ENCODE measurements around the gene ARMC7.

Gene ARMC7

GRCh38 chr17:75078284-75079022 is 31.3 kb upstream of the ARMC7 start:
- no peak for DNase-seq

DNA sequence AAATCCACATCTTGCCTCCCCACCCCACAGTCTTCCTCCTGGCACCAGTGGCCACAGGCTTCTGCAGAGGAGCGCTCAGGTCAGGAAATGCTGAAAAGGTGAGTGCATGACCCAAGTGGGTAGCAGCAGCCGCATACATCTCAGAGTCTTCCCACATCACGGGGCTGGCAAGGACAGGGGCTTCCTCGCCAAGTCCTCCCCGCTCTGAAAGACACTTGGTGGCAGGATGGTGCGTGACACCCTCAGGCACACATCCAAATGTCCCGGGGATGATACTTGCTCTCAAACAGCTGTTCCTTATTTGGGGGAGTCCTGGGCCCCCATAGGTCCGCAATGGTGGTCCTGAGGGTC is 30.8 kb upstream of the ARMC7 start:
- DNase-seq: no peak

- DNase-seq: no peak
These were observed 27.9 kb upstream of the ARMC7 start for GRCh38 chr17:75081611-75082540.

GRCh38 chr17:75082683-75083082 is 27.1 kb upstream of the ARMC7 start:
- no peak for DNase-seq

DNA sequence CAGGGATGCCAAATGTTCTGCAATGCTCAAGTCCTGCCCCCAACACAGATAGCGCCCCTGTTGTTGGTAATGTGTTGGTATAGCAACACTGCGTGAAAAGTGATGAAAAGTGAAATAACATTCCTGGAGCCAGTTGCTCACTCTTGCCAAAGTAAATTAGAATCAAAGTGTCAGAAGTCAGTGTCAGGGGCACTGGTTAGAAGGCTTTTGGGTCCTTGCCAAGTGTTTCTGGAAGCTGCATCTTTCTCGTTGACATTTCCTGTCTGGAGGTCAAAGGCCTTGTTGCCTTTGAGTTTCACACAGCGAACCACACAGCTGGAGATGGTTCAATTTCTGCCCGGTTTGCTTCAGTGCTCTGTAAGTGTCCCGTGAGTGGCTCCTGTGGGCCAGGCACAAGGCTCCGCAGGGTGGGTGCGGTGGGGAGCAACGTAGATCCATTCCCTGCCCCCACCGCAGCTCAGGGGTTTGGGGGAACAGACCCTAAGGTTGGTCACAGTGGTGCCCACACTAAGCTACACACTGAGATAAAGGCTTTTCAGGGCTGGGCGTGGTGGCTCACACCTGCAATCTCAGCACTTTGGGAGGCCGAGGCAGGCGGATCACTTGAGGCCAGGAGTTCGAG is 25.6 kb upstream of the ARMC7 start:
- DNase-seq: peak in 1 of 5 experiments; percentile 60

DNA sequence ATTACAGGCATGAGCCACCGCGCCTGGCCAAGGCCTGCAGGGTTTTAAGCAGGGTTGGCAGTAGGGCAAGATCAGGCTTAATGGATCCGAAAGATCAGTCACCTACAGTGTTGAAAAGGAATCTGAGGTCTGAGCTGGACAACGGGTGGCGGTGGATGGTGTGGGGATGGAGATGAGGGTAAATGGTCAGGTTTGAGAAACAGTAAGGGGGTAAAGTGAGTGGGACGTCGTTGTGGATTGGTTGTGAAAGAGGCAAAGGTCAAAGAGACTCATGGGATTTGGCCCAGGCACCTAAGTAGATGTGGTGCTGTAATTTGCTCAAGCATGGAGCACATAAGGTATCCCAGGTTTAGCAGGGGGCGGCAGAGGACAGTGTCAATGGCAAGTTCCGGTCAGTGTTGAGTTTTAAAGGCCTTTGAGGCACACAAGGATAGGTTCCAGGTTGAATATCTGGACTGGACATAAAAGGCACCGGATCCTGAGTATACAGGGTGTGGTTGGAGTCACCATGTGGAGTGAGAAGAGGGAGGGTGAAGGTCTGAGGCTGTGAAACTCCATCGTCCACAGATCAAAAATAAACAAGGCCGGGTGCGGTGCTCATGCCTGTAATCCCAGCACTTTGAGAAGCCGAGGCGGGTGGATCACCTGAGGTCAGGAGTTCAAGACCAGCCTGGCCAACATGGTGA is 23.1 kb upstream of the ARMC7 start:
- DNase-seq: no peak

GRCh38 chr17:75087182-75087557 is 22.6 kb upstream of the ARMC7 start:
- DNase-seq: no peak

DNA sequence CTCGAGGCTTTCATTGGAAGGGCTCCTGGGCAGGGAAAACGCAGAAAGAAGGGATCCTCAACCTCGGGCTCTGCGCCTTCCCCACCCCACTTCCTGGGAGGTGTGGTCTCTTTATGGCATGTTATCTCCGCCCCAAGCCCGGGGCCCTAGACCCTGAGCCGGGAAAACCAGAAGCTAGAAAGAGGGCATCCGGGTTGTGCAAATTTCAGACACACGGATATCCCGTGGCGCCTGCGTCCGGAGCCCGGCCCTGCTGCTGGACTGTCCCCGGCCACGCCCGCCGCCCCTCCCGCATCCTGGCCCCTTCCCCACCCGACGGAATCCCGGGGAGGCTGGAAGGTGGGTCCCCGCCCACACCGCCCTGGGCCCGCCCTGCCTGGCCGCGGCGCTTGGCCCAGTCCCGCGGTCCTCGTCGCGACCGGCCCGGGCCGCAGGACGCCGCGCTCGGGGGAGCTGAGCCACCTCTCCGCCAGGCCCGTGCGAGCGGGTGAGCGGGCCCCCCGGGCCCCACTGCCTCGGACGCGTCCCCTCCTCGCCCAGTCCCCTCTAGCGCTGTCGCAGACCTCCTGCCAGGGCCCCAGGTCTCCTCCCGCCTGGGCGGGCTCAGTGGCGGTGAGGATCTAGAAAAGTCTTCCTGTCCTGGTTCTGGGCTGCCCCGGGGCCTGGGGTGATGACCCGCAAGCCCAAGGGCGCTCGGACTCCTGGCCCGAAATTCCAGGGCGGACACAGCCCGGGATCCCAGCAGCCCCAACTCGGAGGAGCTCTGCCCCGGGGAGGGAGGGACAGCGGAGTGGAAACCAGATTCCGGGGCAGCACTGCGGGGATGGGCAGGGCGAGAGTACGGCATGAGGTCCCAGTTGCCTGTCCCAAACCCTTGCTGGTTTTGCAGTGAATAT is 22.0 kb upstream of the ARMC7 start, which contains the start of gene SLC16A5:
SLC16A5 (plus strand) TSS at position 397 of the 896 bp plus-strand sequence. CDS start 5,683 bp downstream, outside the sequence.
- DNase-seq: peak in 3 of 5 experiments; percentile 22 to 56 (median 26)

GRCh38 chr17:75088465-75089417 is 21.0 kb upstream of the ARMC7 start:
- no peak for DNase-seq

DNA sequence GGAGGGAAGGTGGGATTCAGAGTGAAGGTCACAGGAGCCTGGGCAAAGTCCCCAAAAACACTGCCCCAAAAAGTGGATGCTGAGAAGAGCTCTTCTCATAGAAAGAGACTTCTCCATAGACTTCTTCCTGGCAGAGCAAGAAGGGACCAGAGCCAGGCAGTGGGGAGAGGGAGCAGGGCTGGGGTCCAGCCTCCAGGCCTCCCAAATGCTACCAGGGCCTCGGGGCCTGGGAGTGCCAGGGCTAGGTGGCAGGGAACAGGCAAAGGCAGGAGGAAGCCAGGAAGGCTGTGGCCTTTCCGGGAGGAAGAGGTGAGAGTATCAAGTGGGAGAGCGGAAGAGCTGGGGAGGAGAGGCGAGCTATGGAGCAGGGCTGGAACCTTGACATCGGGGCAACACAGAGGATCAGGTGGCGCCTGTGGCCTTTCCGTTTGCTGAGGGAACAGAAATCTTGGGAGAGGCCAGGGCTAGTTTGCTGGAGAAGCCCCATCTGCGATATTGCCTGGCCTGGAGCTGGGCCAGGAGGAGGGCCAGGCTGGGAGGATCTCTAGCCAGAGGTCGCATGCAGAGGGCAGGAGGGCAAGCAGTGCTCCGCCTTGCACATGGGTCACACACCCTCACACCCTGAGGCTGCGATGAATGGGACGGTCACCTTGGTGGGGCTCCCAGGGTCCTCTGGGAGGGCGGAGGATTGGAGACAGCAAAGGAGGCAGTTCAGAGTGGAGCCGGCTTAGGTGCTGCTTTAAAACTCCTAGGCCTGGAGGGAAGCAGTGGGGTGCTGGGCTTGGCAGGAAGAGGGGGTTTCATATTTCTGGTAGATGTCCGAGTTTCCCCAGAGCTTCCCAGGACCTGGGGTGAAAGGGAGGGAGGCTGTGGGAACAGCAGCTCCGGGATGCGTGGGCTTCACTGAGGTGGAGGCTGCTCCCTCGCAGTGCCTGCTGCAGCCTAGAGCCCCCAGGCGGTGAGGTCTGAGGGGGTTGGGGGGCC is 18.6 kb upstream of the ARMC7 start:
- DNase-seq: no peak

DNA sequence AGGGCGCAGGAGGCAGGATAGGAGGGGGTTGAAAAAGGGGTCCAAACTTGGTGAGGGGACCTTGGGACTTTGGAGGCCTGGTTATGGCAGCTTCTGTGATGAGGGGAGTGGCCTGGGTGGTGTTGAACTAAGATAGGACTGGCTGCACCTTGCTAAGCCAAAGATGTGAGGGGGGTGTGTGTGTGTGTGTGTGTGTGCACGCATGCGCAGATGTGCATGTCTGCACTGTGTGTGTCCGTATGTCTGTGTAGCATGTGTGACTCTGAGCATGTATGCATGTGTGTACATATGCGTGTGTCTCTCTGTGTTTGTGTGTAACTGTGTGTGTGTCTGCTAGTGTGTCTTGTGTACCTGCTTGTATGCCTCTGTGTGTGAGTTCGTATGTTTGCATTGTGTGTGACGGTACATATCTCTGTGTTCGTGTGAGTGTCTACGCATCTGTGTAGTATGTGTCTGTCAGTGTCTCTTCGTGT is 17.9 kb upstream of the ARMC7 start:
- no peak for DNase-seq

DNA sequence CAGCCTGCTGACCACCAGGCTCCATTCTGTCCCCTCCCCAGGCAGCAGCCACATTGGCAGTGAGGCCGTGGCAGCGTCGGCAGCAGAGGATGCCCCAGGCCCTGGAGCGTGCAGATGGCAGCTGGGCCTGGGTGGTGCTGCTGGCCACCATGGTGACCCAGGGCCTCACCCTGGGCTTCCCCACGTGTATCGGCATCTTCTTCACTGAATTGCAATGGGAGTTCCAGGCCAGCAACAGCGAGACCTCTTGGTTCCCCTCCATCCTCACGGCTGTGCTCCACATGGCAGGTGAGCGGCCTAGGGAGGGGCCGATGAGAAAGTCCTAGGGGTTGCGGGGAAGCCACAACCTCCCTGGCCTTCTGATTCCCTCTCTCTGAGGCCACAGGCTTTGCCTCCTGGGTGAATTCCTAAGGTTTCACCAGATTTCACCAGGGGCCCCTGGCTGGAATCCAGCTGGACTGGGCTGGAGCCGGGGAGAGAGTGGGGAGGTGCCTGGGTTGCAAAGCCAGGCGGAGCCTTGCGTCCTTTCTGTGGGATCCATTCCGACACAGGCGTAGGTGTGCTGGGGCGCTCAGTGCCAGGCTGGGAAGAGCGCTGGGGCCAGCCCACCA is 16.1 kb upstream of the ARMC7 start:
- DNase-seq: no peak

- DNase-seq: no peak
These were observed 14.8 kb upstream of the ARMC7 start for GRCh38 chr17:75094871-75095399.

DNA sequence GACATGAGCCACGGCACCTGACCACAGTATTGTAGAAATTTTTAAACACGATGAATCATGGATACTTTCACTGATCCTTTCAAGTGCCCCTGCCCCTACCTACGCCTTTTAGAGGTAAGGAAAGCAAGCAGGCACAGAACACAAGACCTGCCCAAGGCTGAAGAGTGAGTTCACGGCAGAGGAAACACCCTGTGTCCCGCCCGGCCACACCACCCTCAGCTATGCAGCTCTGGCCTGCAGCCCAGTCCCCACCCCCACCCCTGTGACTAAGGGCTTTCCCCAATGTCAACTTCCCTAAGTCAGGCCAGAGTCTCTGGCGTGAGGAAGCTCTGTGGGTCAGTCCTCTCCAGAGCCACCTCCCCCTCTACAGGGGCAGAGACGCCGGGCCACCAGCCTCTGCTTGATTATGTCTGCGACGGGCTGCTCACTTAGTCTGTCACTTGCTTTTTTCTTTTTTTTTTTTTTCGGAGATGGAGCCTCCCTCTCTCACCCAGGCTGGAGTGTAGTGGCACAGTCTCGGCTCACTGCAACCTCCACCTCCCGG is 13.6 kb upstream of the ARMC7 start:
- DNase-seq: no peak

GRCh38 chr17:75097865-75098264 is 11.9 kb upstream of the ARMC7 start:
- DNase-seq: no peak

- no peak for DNase-seq
These were observed 10.9 kb upstream of the ARMC7 start for GRCh38 chr17:75098861-75099260.

DNA sequence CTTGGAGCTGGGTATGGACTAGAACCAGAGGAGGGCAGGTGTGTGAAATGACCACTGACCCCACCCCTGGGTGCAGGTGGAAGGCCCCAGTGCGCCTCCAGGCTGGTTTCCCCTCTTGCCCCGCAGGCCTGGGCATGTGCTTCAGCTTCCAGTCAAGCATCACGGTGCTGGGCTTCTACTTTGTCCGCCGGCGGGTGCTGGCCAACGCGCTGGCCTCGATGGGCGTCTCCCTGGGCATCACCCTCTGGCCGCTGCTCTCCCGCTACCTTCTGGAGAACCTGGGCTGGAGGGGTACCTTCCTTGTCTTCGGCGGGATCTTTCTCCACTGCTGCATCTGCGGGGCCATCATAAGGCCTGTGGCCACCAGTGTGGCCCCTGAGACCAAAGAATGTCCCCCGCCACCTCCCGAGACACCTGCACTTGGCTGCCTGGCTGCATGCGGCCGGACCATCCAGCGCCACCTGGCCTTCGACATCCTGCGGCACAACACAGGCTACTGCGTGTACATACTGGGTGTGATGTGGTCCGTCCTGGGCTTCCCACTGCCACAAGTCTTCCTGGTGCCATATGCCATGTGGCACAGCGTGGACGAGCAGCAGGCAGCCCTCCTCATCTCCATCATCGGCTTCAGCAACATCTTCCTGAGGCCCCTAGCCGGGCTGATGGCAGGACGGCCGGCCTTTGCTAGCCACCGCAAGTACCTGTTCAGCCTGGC is 9.7 kb upstream of the ARMC7 start:
- DNase-seq: no peak

All from T-helper 2 cell (primary cell).